CD4-positive, alpha-beta memory T cell (primary cell): ENCODE measurements around the gene ALKBH1. TPM values are rescaled to one million over a fixed set of nuclear protein-coding genes. Genes with fewer than 3 reads are reported as not detected.

ENCODE experiments used
- CTCF ChIA-PET: fragments of 350-600 bp; sonication (Branson Sonifier 250); formaldehyde crosslinking; loops from one replicate; lab custom pipeline; 2021; ENCODE audit warnings: inconsistent platforms; ENCODE audit not compliant: partially characterized antibody; lab: Charles Lee
- POLR2A ChIA-PET: fragments of 350-600 bp; sonication (Branson Sonifier 250); formaldehyde crosslinking; loops from one replicate; lab custom pipeline; 2021; ENCODE audit not compliant: partially characterized antibody; lab: Charles Lee
- DNase-seq, 5 donors: peaks; one replicate each; pipeline versions ENCODE4 v3.0.0 to v3.0.0-alpha.2; 2020 to 2022; ENCODE audit warnings: mixed read lengths in 1 of 5
- H3K27ac ChIP-seq: one replicate; pipeline ENCODE4 v1.7.0; 2013; ENCODE audit warnings: low read depth, low read length
- H3K27me3 ChIP-seq: 2 replicates; pipeline ENCODE4 v1.7.0; 2013; ENCODE audit warnings: mild to moderate bottlenecking, low read length, moderate library complexity; ENCODE audit not compliant: insufficient read depth
- H3K36me3 ChIP-seq: 2 replicates; pipeline ENCODE4 v1.7.0; 2013; ENCODE audit warnings: mild to moderate bottlenecking, low read length, moderate library complexity; ENCODE audit not compliant: insufficient read depth
- H3K4me1 ChIP-seq: 2 replicates; pipeline ENCODE4 v1.7.0; 2013; ENCODE audit warnings: mild to moderate bottlenecking, low read length, moderate library complexity; ENCODE audit not compliant: insufficient read depth
- H3K4me3 ChIP-seq, 2 donors: one replicate each; pipeline ENCODE4 v1.7.0; 2013; ENCODE audit warnings: low read length in 2 of 2, mild to moderate bottlenecking in 1 of 2
- H3K9me3 ChIP-seq, 2 donors: one replicate each; pipeline ENCODE4 v1.7.0; 2013; ENCODE audit warnings: low read length in 2 of 2, control low read depth in 1 of 2; ENCODE audit not compliant: control insufficient read depth in 1 of 2
- H3K27ac Mint-ChIP-seq, 7 donors: one replicate each; pipeline ENCODE4 v1.8.0; 2020 to 2021; ENCODE audit warnings: mixed read lengths in 7 of 7, mild to moderate bottlenecking in 6 of 7, inconsistent platforms in 3 of 7, moderate library complexity in 3 of 7
- H3K27me3 Mint-ChIP-seq, 2 donors: one replicate each; pipeline ENCODE4 v1.8.0; 2020 to 2021; ENCODE audit warnings: mixed read lengths in 2 of 2
- H3K36me3 Mint-ChIP-seq, 2 donors: one replicate each; pipeline ENCODE4 v1.8.0; 2020 to 2021; ENCODE audit warnings: mixed read lengths in 2 of 2, inconsistent platforms in 1 of 2, mild to moderate bottlenecking in 1 of 2
- H3K4me1 Mint-ChIP-seq, 4 donors: one replicate each; pipeline ENCODE4 v1.8.0; 2020 to 2021; ENCODE audit warnings: mixed read lengths in 4 of 4, mild to moderate bottlenecking in 1 of 4
- H3K4me3 Mint-ChIP-seq, 8 donors: one replicate each; pipeline ENCODE4 v1.8.0; 2020 to 2021; ENCODE audit warnings: mixed read lengths in 8 of 8, mild to moderate bottlenecking in 7 of 8, moderate library complexity in 6 of 8, inconsistent platforms in 3 of 8
- H3K9me3 Mint-ChIP-seq, 8 donors: one replicate each; pipeline ENCODE4 v1.8.0; 2020 to 2021; ENCODE audit warnings: mixed read lengths in 8 of 8, mild to moderate bottlenecking in 5 of 8, inconsistent platforms in 3 of 8, moderate library complexity in 1 of 8
- intact Hi-C: fragments of 100-400 bp; cut with micrococcal nuclease; formaldehyde crosslinking; loops from one replicate; pipeline ENCODE4 v1.15.1; 2023
- polyA plus RNA-seq, 2 donors: library from polyadenylated mRNA; unstranded; fragments of 300-500 nt; fragmentation: Illumina TruSeq; gene quantifications; one replicate each; pipeline ENCODE4 v1.2.3, GENCODE V29; 2021
- total RNA-seq, 2 experiments: library from RNA; stranded (reverse); gene quantifications; one replicate each; pipeline ENCODE4 v1.2.3, GENCODE V29; 2021

ALKBH1 gene
- total and polyA plus RNA-seq, 4 experiments from 2014 or later, result 5.8 to 20.1 (median 12.9) TPM

GRCh38 chr14:77709412-77709811 is 1.6 kb upstream of the ALKBH1 start:
- Mint-ChIP-seq H3K27me3 (no peaks in the 10 kb centered on the region), H3K9me3 (peaks cover 0 to 5% (median 0%) of the 10 kb centered on the region in 8 donors), H3K4me3 (peak overlapping the region; percentile 95 to 100 (median 98)), H3K4me1 (peaks cover 26 to 50% (median 39%) of the 10 kb centered on the region in 4 donors), H3K36me3 (peaks cover 21 to 48% of the 10 kb centered on the region in 2 donors), H3K27ac (peak overlapping the region in 6 of 7 donors; percentile 69 to 97 (median 88))
- no peaks in the 10 kb centered on the region for H3K9me3 ChIP-seq
- ChIA-PET CTCF (no interaction called here), POLR2A (interaction anchor here (1.3 to 2.0 kb wide), 3 partner anchors 51 to 250 kb away, joined by 4 to 15 read pairs (median 5); partner anchors contain the start of genes ADCK1 and SNW1)
- peak overlapping the region in 1 of 2 donors; percentile 6 for H3K4me3 ChIP-seq
- no peaks in the 10 kb centered on the region for H3K27me3 ChIP-seq
- H3K27ac ChIP-seq, result no peak overlapping the region
- DNase-seq, result no peak
- intact Hi-C loops, result loop anchor here (5.0 to 10.0 kb wide), 3 partner anchors 107 to 387 kb away; partner anchors contain the start of genes GSTZ1, POMT2, SAMD15 and TMED8
- H3K36me3 ChIP-seq, result peaks cover 22% of the 10 kb centered on the region
- H3K4me1 ChIP-seq, result peaks cover 33% of the 10 kb centered on the region

- no peaks in the 10 kb centered on the region for H3K9me3 ChIP-seq
- Mint-ChIP-seq H3K9me3 (peaks cover 0 to 5% (median 0%) of the 10 kb centered on the region in 8 donors), H3K27me3 (no peaks in the 10 kb centered on the region), H3K4me3 (peak overlapping the region; percentile 95 to 100 (median 98)), H3K36me3 (peaks cover 21 to 53% of the 10 kb centered on the region in 2 donors), H3K4me1 (peaks cover 26 to 50% (median 39%) of the 10 kb centered on the region in 4 donors), H3K27ac (peak overlapping the region in 6 of 7 donors; percentile 83 to 99 (median 96))
- no peak for DNase-seq
- ChIA-PET CTCF (interaction anchor here (1.0 kb wide), 1 partner anchor 12 kb away, joined by 3 read pairs; no protein-coding TSS in a partner anchor), POLR2A (interaction anchor here (0.9 to 2.0 kb wide), 9 partner anchors 10 to 388 kb away, joined by 3 to 15 read pairs (median 3); partner anchors contain the start of genes ADCK1, GSTZ1, POMT2 and SAMD15)
- H3K4me3 ChIP-seq, result peak overlapping the region; percentile 90 to 97
- intact Hi-C loops, result loop anchor here (1.0 to 10.0 kb wide), 7 partner anchors 53 to 386 kb away; partner anchors contain the start of genes ADCK1, GSTZ1, POMT2 and SAMD15
- H3K27me3 ChIP-seq, result no peaks in the 10 kb centered on the region
- H3K36me3 ChIP-seq, result peaks cover 24% of the 10 kb centered on the region
- H3K27ac ChIP-seq, result peak overlapping the region; percentile 80
- H3K4me1 ChIP-seq, result peaks cover 33% of the 10 kb centered on the region
Observed at GRCh38 chr14:77708749-77709148, 926 bp upstream of the ALKBH1 start.

GRCh38 chr14:77707355-77707723 is 484 bp downstream of the ALKBH1 start:
- ChIA-PET POLR2A (no interaction called here), CTCF (interaction anchor here (1.5 kb wide), 1 partner anchor 330 kb away, joined by 3 read pairs; the partner anchor contains the start of genes SAMD15 and TMED8)
- H3K36me3 ChIP-seq, result peaks cover 29% of the 10 kb centered on the region

GRCh38 chr14:77691259-77691658 is 16.6 kb downstream of the ALKBH1 start:
- Mint-ChIP-seq H3K27me3 (no peaks in the 10 kb centered on the region), H3K4me1 (peaks cover 0 to 5% (median under 1%) of the 10 kb centered on the region in 4 donors), H3K27ac (no peak overlapping the region), H3K4me3 (no peak overlapping the region), H3K36me3 (peaks cover 63 to 67% of the 10 kb centered on the region in 2 donors), H3K9me3 (no peaks in the 10 kb centered on the region)
- POLR2A ChIA-PET, result no interaction called here
- CTCF ChIA-PET, result no interaction called here
- Histone ChIP-seq H3K27ac (no peak overlapping the region), H3K9me3 (no peaks in the 10 kb centered on the region), H3K27me3 (no peaks in the 10 kb centered on the region), H3K36me3 (peaks cover 32% of the 10 kb centered on the region), H3K4me1 (no peaks in the 10 kb centered on the region), H3K4me3 (no peak overlapping the region)
- intact Hi-C loops, result no loop called here
- no peak for DNase-seq

More at GRCh38 chr14:77707355-77707723, 484 bp downstream of the ALKBH1 start:
- no peaks in the 10 kb centered on the region for H3K27me3 ChIP-seq
- intact Hi-C loops, result loop anchor here (5.0 to 10.0 kb wide), 3 partner anchors 105 to 385 kb away; partner anchors contain the start of genes GSTZ1, POMT2, SAMD15 and TMED8
- Mint-ChIP-seq H3K27ac (peak overlapping the region; percentile 83 to 99 (median 96)), H3K36me3 (peaks cover 15 to 42% of the 10 kb centered on the region in 2 donors), H3K4me1 (peaks cover 26 to 46% (median 38%) of the 10 kb centered on the region in 4 donors), H3K4me3 (peak overlapping the region; percentile 95 to 100 (median 98)), H3K27me3 (no peaks in the 10 kb centered on the region), H3K9me3 (peaks cover 0 to 5% (median 0%) of the 10 kb centered on the region in 8 donors)
- H3K9me3 ChIP-seq, result no peaks in the 10 kb centered on the region
- peak overlapping the region; percentile 80 for H3K27ac ChIP-seq
- DNase-seq, result no peak
- peaks cover 33% of the 10 kb centered on the region for H3K4me1 ChIP-seq
- H3K4me3 ChIP-seq, result peak overlapping the region; percentile 90 to 97

- H3K9me3 Mint-ChIP-seq, result no peaks in the 10 kb centered on the region
- POLR2A ChIA-PET, result no interaction called here
- no peaks in the 10 kb centered on the region for H3K9me3 ChIP-seq
- H3K4me1 Mint-ChIP-seq, result peaks cover 0 to 7% (median 4%) of the 10 kb centered on the region in 4 donors
- no peaks in the 10 kb centered on the region for H3K27me3 ChIP-seq
- H3K27ac Mint-ChIP-seq, result peak overlapping the region in 1 of 7 donors; percentile 6
- H3K36me3 Mint-ChIP-seq, result peaks cover 28 to 48% of the 10 kb centered on the region in 2 donors
- intact Hi-C loops, result no loop called here
- CTCF ChIA-PET, result no interaction called here
- no peaks in the 10 kb centered on the region for H3K27me3 Mint-ChIP-seq
- H3K27ac ChIP-seq, result no peak overlapping the region
- H3K4me1 ChIP-seq, result no peaks in the 10 kb centered on the region
- no peak for DNase-seq
- no peak overlapping the region for H3K4me3 Mint-ChIP-seq
- peaks cover 8% of the 10 kb centered on the region for H3K36me3 ChIP-seq
- no peak overlapping the region for H3K4me3 ChIP-seq
Observed at GRCh38 chr14:77682158-77682553, 25.7 kb downstream of the ALKBH1 start.

GRCh38 chr14:77681196-77682157 is 26.3 kb downstream of the ALKBH1 start:
- H3K9me3 ChIP-seq, result no peaks in the 10 kb centered on the region
- Mint-ChIP-seq H3K27ac (peak overlapping the region in 1 of 7 donors; percentile 1), H3K4me3 (no peak overlapping the region), H3K27me3 (no peaks in the 10 kb centered on the region), H3K9me3 (no peaks in the 10 kb centered on the region), H3K4me1 (peaks cover 0 to 4% (median 3%) of the 10 kb centered on the region in 4 donors), H3K36me3 (peaks cover 23 to 44% of the 10 kb centered on the region in 2 donors)
- DNase-seq, result no peak
- POLR2A ChIA-PET, result interaction anchor here (0.7 kb wide), 1 partner anchor 49 kb away, joined by 3 read pairs; no protein-coding TSS in a partner anchor
- peaks cover 8% of the 10 kb centered on the region for H3K36me3 ChIP-seq
- CTCF ChIA-PET, result interaction anchor here (0.6 kb wide), 1 partner anchor 161 kb away, joined by 3 read pairs; no protein-coding TSS in a partner anchor
- H3K4me1 ChIP-seq, result no peaks in the 10 kb centered on the region
- no peaks in the 10 kb centered on the region for H3K27me3 ChIP-seq
- no peak overlapping the region for H3K4me3 ChIP-seq
- H3K27ac ChIP-seq, result no peak overlapping the region
- intact Hi-C loops, result no loop called here
